Lower leg skin (tissue), 3 donors: ENCODE results near the gene SLC12A3.

Source experiments
- CTCF ChIP-seq, 3 donors: fragments of 450-650 bp; IDR thresholded peaks; one replicate each; pipeline ENCODE4 v1.5.1; 2016; ENCODE audit warnings: antibody characterized with exemption in 3 of 3, mild to moderate bottlenecking in 3 of 3, moderate library complexity in 2 of 3
- POLR2A ChIP-seq, 2 donors: fragments of 450-650 bp; IDR thresholded peaks; one replicate each; pipeline ENCODE4 v1.6.1; 2016 to 2017; ENCODE audit warnings: antibody characterized with exemption in 2 of 2, mild to moderate bottlenecking in 1 of 2, moderate library complexity in 1 of 2

- TF ChIP-seq CTCF (IDR thresholded peaks at IDR 0.05), result no peak
- TF ChIP-seq POLR2A (IDR thresholded peaks at IDR 0.05), result no peak
Measured at GRCh38 chr16:56941856-56942331, 76.9 kb downstream of the SLC12A3 start.
